ENCODE results near the gene ANKRD7. TPM values are rescaled to one million over a fixed set of nuclear protein-coding genes. Genes with fewer than 3 reads are reported as not detected.

ANKRD7 gene
- total RNA-seq, 6 donors from 2014 or later, result not detected

DNA sequence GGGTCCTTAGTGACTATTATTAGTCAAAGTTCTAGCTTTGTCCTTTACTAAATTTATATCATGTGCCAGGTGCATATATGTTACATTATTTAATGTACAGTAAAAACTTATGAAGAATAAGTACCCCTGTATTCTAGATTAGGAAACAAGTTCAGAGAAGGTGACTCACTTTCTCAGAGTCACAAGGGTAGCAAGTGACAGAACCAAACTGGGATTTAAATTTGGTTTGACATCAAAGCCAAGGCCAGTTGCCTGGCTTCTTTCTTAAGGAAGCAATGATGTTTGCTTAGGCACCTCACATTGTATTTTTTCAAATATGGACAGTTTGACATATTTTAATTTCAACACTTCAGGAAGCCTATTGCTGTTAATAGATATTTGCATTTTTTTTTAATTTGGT, 38.0 kb upstream of the ANKRD7 start:
- H3K27me3 ChIP-seq, result no peaks in the 10 kb centered on the region
- peaks cover 21 to 32% (median 23%) of the 10 kb centered on the region in 4 donors for H3K4me1 ChIP-seq
- H3K4me3 ChIP-seq, result no peak overlapping the region
- H3K9me3 ChIP-seq, result no peaks in the 10 kb centered on the region
- ATAC-seq (ENCODE audit: low FRiP score in 2 of 2), result no peak
- no peak for DNase-seq
- TF ChIP-seq, protein P1, sequence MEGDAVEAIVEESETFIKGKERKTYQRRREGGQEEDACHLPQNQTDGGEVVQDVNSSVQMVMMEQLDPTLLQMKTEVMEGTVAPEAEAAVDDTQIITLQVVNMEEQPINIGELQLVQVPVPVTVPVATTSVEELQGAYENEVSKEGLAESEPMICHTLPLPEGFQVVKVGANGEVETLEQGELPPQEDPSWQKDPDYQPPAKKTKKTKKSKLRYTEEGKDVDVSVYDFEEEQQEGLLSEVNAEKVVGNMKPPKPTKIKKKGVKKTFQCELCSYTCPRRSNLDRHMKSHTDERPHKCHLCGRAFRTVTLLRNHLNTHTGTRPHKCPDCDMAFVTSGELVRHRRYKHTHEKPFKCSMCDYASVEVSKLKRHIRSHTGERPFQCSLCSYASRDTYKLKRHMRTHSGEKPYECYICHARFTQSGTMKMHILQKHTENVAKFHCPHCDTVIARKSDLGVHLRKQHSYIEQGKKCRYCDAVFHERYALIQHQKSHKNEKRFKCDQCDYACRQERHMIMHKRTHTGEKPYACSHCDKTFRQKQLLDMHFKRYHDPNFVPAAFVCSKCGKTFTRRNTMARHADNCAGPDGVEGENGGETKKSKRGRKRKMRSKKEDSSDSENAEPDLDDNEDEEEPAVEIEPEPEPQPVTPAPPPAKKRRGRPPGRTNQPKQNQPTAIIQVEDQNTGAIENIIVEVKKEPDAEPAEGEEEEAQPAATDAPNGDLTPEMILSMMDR (IDR thresholded peaks at IDR 0.05), result no peak
- H3K27ac ChIP-seq, result no peak overlapping the region
- H3K36me3 ChIP-seq, result peaks cover under 1 to 40% (median 22%) of the 10 kb centered on the region in 4 donors

DNA sequence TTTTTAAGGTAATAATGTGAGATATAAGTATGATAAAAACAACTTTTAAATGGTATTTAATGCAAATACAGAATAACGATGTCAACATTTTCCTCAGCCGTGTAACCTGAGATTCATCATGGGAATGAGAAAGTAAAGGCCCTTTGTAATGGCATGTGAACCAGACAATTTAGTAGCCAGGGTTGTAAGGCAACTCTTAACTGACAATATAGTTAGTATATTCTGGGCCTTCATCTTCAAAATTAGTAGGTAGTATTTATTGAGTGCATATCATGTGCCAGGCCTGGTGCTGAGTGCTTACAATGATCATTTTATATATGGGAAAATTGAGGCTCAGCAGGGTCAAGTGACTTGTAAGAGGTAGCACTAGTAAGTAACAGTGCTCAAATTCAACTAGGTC, 29.9 kb upstream of the ANKRD7 start:
- H3K36me3 ChIP-seq, result peaks cover 5 to 43% (median 10%) of the 10 kb centered on the region in 4 donors
- ATAC-seq (ENCODE audit: low FRiP score in 2 of 2) (no peak), DNase-seq (no peak)
- H3K4me1 ChIP-seq, result no peaks in the 10 kb centered on the region
- no peak overlapping the region for H3K4me3 ChIP-seq
- TF ChIP-seq POLR2AphosphoS5 (IDR thresholded peaks at IDR 0.05) (no peak), POLR2A (IDR thresholded peaks at IDR 0.05) (no peak), EP300 (IDR thresholded peaks at IDR 0.05) (no peak)
- TF ChIP-seq, protein P1 (IDR thresholded peaks at IDR 0.05), result no peak
- H3K9me3 ChIP-seq, result no peaks in the 10 kb centered on the region
- 66 to 79% methylated on average over 2 of the region's 2 CpGs for WGBS, 2 donors
- H3K27ac ChIP-seq, result no peak overlapping the region
- no peaks in the 10 kb centered on the region for H3K27me3 ChIP-seq

DNA sequence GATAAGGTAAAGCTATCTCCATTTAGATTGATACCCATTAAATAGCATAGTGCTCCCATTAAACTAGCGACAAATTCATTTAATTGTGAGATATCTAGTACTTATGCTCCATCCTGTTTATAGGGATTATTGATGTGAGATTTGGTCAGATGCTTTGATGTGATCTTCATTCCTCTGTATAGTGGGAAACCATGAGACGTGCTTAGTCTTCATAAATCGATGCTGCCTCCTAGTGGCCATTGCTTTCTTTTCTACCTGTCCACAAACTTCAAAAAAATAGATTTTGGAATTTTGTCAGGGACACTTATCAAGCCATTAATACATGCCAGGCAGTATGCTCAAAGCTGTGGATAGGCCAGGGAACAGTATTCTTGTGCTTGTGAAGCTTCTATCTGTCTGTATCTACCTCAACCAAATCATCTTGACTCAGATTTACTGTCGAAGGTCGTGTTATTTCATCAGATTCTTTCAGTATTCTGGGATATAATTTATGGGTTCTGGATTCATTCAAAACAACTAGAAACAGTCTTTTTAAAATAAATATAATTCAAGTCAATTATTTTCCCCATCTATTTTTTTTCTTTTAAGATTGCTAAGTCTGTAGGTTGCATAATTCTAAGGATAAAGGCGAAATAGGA, 28.5 kb upstream of the ANKRD7 start:
- Histone ChIP-seq H3K4me1 (no peaks in the 10 kb centered on the region), H3K27me3 (no peaks in the 10 kb centered on the region), H3K27ac (no peak overlapping the region), H3K36me3 (peaks cover 4 to 29% (median 5%) of the 10 kb centered on the region in 4 donors), H3K4me3 (no peak overlapping the region), H3K9me3 (no peaks in the 10 kb centered on the region)
- 48 to 50% methylated on average over 6 of the region's 6 CpGs for WGBS, 2 donors
- TF ChIP-seq POLR2A (IDR thresholded peaks at IDR 0.05), result no peak
- TF ChIP-seq, protein P1 (IDR thresholded peaks at IDR 0.05), result peak; percentile 35 to 70 (median 59)
- ATAC-seq (ENCODE audit: low FRiP score in 2 of 2), result peak in 1 of 2 donors; percentile 78
- peak in 1 of 2 donors; percentile 46 for DNase-seq

DNA sequence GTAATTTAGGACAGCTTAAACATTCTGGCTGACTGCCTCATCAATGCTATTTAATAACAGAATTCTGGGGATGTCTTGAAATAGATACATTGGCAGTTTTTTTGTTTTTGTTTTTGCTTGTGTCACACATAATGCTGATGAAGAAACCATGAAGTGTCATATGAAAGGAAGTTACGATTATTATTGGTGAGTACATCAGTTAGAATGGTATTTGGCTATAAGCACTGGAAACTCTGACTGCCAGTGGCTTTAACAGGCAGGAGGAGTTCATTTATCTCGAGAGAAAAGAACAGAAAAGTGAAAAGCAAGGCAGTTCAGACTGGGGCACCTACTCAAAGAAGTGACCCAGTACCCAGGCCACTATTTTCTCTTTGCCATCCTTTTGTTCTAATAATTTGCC, 22.4 kb upstream of the ANKRD7 start:
- H3K4me1 ChIP-seq, result no peaks in the 10 kb centered on the region
- H3K36me3 ChIP-seq, result no peaks in the 10 kb centered on the region
- no peaks in the 10 kb centered on the region for H3K9me3 ChIP-seq
- no peak for ATAC-seq (ENCODE audit: low FRiP score in 2 of 2)
- WGBS, 2 donors, result 74% methylated on average over 2 of the region's 2 CpGs
- no peak for DNase-seq
- H3K27ac ChIP-seq, result no peak overlapping the region
- no peaks in the 10 kb centered on the region for H3K27me3 ChIP-seq
- TF ChIP-seq EP300 (IDR thresholded peaks at IDR 0.05) (no peak), POLR2A (IDR thresholded peaks at IDR 0.05) (no peak), POLR2AphosphoS5 (IDR thresholded peaks at IDR 0.05) (no peak)
- TF ChIP-seq, protein P1 (IDR thresholded peaks at IDR 0.05), result no peak
- H3K4me3 ChIP-seq, result no peak overlapping the region

Measured in upper lobe of left lung (tissue), 6 donors.